G401 (cell line): ENCODE measurements around the gene TVP23A. TPM values are rescaled to one million over a fixed set of nuclear protein-coding genes. Genes with fewer than 3 reads are reported as not detected.
A peak's percentile ranks its signal among the peaks of the same experiment; 100 is the strongest.
"Not testable (repeated sequence)": the region's sequence is repeated elsewhere in the genome, so short reads cannot be mapped to it uniquely, and the experiment has no call there.

Experiments used
- DNase-seq: peaks from one replicate; pipeline ENCODE4 v3.0.0-alpha.2; 2015; ENCODE audit warnings: low spot score
- in situ Hi-C: cut with HindIII; loops from 2 replicates; pipeline ENCODE4 v1.10.0; 2016; ENCODE audit warnings: low sequenced_read_pairs, mixed read lengths
- total RNA-seq: library from RNA; depleted of rRNA; stranded (reverse); fragments of >200 nt; shearing (Covaris generic); gene quantifications from 2 replicates; pipeline ENCODE4 v1.2.3, GENCODE V29; 2014

The TVP23A gene
- total RNA-seq, 1 experiment from 2014 or later, result not detected

DNA sequence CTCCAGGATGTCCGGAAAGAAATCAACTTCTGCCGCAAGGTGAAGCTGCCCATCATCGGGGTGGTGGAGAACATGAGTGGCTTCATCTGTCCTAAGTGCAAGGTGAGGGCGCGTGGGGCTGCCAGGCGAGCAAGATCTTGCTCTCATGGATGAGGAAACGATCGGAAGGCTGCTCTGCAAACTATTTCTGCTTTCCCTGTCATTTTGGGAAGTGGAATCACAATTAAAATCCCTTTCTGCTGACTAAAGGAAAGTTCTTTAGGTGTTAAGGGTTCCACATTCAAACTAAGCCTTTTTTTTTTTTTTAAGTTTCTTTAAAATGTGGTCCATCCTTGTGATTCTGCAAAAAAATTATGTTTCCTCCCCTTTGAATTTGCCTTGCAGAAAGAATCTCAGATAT, 57.2 kb downstream of the TVP23A start:
- in situ Hi-C loops, result no loop called here
- DNase-seq, result no peak

DNA sequence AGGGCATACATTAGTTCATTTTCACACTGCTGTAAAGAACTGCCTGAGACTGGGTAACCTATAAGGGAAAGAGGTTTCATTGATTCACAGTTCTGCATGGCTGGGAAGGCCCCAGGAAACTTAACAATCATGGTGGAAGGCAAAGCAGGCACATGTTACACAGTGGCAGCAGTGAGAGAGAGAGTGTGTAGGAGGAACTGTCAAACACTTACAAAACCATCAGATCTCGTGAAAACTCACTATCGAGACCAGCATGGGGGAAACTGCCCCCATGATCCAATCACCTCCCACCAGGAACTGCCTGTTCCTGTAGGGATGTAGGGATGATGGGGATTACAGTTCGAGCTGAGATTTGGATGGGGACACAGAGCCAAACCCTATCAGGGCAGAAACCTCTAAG, 57.7 kb downstream of the TVP23A start:
- in situ Hi-C loops, result no loop called here
- no peak for DNase-seq

DNA sequence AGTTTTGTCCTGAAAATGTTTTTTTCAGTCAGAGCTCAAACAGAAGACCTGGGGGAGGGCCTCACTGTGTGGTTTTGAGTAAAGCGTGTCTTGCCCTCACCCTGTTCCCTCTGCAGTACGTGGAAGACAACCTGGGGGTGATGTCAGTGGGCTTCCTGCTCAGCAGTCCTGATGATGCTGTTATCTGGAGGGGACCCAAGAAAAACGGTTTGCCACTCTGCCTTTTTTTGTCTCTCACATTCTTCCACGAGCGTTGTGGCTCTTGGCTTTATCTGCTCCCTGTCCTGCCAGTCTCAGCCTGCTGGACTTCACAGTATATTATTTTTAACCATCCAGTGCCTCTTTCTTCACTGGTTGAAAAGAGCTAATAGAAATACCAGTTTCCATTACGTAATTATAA, 62.0 kb downstream of the TVP23A start:
- DNase-seq, result no peak
- in situ Hi-C loops, result no loop called here

DNA sequence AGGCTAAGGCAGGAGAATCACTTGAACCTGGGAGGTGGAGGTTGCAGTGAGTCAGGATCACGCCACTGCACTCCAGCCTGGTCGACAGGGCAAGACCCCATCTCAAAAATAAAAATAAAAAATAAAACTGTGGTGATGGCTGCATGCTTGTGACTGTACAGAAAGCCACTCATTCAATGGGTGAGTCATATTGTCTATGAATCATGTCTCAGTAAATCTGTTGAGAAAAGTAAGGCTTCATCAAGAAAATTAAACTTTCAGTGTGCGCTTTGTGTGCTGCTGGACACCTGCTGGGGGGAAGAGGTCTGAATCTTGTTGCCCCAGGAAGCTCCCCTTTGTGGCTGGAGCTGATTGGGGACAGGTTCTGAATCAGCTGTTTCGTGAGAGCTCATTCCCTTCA, 63.7 kb downstream of the TVP23A start:
- DNase-seq, result no peak
- in situ Hi-C loops, result no loop called here

DNA sequence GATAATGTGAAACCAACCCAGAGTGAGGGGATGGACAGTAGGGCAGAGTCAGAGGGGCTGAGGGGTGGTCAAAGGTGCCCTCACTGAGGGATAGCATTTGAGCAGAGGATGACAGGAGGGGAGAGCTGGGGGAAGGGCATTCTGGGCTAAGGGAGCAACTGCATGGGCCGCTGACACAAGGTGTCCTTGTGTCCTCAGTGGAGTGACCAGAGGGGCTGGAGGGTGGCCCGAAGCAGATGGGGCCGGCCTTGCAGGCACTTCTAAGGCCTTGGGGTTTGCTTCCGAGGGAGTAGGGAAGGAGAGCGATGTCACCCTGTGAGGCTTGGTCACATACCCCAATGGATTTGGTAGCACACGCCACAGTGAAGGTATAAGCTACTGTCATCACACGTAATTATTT, 64.9 kb downstream of the TVP23A start:
- in situ Hi-C loops, result no loop called here
- DNase-seq, result no peak

DNA sequence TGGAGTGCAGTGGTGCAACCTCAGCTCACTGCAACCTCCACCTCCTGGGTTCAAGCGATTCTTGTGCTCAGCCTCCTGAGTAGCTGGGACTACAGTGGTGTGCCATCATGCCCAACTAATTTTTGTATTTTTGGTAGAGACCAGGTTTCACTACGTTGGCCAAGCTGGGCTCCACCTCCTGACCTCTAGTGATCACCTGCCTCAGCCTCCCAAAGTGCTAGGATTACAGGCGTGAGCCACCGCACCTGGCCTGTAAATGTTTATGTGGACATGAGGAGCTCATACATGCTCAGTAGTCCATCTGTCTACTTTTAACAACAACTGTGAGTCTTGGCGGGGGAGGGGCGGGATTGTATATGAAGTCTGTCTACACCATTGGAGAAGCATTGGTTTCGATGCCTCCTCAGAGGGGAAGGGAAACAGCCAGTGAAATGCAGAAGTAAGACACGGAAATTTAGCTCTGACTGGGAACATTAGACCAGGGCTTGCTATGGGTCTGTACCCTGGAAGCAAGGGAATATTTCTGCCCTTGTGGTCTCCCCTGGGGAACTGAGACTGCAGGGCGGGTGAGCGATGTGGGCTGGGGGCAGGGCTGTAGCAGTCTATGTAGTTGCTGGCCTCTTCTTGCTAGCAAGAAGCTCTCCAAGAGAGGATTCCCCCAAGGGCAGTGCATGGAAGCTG, 65.6 kb downstream of the TVP23A start:
- in situ Hi-C loops, result no loop called here
- no peak for DNase-seq

DNA sequence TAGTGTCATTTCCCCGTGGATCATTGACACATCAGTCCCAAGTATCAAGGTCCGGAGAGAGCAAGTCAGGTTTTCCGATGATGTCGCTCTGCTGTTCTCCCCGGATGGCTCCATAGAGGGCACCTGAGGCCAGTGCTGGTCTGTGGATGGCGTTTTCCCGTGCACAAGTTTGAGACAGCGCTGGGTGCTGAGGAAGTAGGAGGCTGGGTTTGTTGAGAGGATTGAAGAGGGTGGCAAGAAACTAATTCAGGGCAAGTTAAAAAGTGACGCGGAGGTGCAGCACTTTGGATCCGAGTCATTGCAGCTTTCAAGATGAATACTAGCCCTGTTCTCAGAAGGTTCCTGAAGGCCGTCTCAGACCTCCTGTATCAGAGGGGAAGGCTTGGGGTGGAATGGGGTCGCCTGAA, 67.3 kb downstream of the TVP23A start:
- DNase-seq, result peak; percentile 53
- in situ Hi-C loops, result no loop called here

DNA sequence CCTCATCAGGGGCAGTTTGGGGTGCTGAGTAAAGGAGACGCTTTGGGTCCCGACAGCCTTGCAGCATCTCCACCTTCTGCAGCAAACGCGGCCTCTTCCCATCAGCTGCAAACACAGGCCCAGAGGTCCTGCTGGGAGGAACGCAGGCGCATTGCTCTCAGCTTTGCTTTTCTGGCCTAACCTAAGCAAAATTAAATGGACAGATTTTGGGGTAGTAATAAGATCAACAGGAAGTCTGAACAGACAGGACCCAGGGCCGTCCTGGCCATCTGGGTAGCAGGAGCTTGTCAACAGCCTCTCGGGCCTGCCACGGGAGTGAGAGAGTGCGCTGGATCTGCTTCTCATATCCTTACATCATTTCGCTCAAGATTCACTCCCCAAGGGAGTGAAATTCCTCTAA, 67.8 kb downstream of the TVP23A start:
- in situ Hi-C loops, result no loop called here
- DNase-seq, result peak; percentile 85

DNA sequence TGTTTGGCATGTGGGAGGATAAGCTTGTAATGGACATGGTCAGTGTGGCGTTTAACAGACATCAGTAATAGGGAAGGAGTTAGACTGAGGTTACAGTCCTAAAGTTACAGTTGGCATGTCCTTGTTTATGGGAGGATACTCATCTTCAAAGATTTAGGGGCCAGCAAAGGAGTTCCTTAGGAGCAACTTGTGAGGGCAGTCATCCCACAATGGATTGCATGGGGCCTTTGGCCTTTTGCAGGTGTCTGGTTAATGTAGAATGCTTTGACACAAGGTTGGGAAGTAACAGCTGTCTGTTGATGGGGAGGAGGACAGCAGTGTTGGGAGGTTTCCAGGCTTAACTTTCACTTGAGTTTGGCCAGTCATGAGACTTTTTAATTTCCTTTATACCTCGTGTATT, 72.8 kb downstream of the TVP23A start:
- in situ Hi-C loops, result no loop called here
- DNase-seq, result no peak

DNA sequence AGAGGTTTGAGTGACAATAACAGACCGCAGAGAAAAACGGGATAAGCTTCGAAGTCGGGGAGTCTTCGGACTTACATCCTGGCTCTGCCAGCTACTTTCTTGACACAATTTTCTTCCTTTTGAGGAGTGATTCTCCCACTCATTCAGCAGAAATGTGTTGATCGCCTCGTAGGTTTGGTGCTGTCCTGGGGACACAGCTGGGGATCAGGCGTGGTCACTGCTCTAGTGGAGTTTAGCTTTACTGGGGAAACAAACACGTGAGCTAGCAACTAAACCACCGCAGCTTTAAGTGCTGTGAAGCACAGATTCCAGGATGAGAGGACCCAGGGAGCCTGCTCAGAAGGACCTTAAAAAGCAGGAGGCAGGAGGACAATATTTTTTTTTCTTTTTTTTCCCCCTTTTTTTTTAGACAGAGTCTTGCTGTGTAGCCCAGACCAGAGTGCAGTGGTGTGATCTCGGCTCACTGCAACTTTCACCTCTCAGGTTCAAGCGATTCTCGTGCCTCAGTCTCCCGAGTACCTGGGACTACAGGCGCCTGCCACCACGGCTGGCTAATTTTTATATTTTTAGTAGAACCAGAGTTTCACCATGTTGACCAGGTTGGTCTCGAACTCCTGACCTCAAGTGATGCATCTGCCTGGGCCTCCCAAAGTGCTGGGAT, 74.1 kb downstream of the TVP23A start:
- in situ Hi-C loops, result no loop called here
- no peak for DNase-seq

DNA sequence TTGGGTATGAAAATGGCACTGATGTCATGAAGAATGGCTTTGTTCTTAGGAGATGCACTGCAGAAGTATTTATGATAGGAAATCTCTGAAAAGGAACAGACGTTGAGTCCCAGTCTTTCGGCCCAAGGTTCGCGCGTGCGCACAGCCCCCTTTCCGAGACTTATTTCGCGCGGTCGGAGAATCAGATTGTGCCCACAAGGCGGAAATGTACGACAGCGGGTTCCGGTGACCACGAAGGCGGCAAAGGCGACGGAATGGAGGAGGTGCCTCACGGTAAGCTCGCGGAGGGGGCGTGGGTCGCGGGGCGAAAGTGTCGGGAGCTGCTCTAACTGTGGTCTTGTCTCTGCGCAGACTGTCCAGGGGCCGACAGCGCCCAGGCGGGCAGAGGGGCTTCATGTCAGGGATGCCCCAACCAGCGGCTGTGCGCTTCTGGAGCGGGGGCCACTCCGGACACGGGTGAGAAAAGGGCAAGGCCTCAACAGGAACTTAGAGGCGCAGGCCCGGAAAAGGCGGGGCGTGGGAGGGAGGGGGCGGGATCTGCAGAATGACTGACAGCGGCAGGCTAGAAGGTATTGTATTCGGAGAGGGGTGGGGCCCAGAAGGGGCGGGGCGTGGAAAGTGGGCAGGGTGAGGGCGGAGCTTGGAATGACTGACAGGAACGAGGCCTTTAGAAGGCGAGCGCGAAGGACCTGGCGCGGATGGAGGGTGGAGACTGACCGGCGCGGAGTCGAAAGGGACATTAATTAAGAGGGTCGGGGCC, 74.8 kb downstream of the TVP23A start, which contains the start of gene NUBP1:
Gene NUBP1 (plus strand): TSS at position 233 of the 760 bp plus-strand sequence. CDS start 22 bp downstream, at position 255.
- peak; percentile 99 for DNase-seq

DNA sequence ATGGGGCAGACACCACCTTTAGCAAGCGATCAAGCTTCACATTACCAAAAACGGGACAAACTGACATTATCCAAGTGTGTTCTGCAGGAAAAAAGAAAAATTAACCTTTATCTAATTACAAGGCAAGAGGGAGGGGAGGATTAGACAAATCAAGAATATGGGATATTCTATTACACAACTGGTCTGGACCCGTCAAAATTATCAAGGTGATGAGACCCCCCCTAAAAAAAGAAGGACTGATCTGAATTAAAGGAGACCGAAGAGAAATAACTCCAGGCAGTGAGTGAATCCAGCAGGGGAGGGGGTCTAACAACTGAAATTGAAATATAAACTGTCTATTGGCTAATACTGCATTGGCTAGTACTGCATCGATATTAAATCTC, 75.4 kb downstream of the TVP23A start:
- in situ Hi-C loops, result no loop called here
- DNase-seq, result no peak

More for the DNA sequence above, 74.8 kb downstream of the TVP23A start, which contains the start of gene NUBP1:
- in situ Hi-C loops, result no loop called here

DNA sequence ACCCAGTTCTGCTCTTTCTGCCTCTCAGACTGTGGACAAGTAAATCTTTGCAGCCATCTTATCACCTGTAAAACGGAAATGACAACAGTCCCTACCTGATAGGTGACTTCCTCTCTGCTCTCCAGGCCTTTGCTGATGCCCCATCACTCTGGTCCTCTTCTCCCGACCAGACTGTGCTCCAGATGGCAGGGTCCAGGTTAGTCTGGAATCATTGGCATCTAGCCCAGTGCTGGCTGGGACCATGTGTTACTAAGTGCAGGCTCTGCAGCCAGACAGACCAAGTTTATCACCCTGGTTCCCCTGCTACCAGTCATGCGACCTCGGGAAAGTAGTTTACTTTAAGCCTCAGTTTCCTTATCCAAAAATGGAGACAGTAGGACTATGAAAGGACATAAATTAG, 76.8 kb downstream of the TVP23A start:
- peak; percentile 96 for DNase-seq
- in situ Hi-C loops, result no loop called here

DNA sequence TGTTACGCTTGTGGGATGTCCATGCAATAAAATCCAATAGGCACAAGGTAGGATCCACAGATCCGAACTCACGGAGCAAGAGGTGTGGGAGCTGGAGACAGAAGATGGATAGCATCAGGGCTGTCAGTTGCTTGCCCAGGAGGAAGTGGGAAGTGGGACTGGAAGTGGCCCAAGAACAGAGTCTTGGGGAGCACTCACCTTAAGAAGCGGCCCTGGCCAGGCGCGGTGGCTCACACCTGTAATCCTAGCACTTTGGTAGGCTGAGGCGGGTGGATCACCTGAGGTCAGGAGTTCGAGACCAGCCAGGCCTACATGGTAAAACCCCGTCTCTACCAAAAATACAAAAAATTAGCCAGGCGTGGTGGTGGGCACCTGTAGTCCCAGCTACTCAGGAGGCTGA, 77.3 kb downstream of the TVP23A start:
- DNase-seq, in situ Hi-C loops: not testable (repeated sequence)

DNA sequence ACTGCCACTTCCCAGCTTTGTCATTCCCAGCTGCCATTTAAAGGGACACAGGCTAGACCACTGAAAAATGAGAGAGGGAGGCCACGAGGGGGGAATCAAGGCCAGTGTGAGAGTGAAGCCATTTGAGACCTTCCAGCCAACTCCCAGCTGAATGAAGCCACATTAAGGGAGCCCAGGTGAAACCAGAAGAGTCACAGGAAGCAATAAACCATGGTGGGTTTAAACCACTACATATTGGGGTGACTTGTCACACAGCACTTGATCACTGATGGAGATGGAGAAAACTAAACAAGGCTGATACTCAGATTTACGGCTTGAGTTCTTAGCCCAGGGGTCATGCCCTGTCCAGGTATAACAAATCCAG, 77.8 kb downstream of the TVP23A start:
- no peak for DNase-seq
- in situ Hi-C loops, result no loop called here

DNA sequence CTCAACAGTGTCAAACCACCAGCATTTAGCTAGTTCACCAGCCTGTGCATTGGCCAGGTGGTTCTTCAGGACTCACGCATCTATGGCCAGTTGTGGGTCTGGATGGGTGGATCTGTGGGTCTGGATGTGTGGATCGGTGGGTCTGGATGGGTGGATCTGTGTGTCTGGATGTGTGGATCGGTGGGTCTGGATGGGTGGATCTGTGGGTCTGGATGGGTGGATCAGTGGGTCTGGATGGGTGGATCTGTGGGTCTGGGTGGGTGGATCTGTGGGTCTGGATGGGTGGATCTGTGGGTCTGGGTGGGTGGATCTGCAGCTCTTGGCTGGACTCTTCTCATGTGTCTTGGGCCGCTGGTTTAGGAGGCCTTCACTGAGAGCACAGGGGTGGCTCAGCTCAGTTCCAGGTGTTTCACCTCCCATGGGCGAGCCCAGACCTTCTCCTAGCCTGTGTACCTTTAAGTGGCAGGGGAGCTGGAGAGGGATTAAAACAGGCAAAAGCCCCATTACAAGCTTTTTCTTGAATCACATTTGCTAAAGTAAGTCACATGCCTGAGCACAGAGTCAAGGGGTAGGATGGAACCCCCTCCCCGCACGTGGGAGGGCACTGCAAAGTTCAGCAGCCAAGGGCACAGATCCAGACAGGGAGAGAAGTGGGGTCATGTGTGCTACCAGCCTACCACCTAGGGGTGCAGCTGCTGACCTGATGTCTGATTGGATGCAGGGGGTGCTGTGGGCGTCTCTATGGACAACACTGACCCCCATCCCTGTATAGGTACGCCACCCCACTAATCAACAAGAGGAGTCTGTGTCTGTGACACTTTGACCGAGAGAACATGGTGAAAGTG, 78.4 kb downstream of the TVP23A start:
- in situ Hi-C loops, result no loop called here
- no peak for DNase-seq

DNA sequence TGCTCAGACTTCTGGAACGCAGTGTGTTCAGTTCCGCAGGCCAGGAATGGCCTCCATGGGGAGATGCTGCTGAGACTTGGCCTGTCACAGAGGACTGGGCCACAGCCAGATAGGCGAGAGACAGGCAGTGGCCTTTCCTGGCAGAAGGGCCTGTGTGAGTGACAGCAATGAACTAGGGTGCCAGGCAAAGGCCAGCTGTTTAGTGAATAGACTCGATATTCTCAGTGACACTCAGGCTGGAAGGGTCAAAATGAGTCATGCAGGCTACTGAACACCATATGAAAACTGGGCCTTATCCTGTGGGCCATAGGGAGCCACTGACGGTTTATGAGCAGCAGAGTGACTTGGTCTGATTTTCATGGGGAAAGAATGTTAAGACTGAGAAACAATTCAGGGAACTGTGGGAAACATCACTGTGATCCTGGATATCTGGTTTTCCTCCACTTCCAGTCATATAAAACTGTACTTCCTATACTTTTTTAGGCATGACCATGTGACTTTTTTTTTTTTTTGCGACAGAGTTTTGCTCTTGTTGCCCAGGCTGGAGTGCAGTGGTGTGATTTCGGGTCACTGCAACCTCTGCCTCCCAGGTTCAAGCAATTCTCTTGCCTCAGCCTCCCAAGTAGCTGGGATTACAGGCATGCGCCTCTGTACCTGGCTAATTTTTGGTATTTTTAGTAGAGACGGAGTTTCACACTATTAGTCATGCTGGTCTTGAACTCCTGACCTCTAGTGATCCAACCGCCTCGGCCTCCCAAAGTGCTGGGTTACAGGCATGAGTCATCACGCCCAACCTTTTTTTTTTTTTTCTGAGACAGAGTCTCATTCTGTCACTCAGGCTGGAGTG, 80.1 kb downstream of the TVP23A start:
- in situ Hi-C loops, result no loop called here
- DNase-seq, result peak; percentile 87

DNA sequence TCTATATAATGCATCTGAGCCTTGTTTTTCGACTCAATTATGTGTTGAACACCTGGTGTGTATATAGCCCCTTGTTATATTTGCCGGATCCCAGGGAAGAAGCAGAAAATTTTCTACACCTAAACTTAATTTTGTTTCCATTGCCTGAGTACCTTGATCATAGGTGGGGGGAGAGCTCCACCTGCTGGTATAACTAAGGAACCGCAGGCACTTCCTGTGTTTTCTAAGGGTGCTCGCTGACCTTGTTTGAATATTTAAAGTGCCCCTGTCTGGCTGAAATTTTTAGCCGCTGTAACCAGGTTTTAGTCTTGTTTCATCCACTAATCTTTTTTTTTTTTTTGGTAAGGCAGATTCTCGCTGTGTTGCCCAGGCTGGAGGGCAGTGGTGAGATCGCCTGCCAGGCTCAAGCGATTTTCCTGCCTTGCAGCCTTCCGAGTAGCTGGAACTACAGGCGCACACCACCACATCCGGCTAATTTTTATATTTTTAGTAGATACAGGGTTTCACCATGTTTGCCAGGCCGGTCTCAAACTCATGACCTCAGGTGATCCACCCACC, 81.4 kb downstream of the TVP23A start:
- DNase-seq, result peak; percentile 81
- in situ Hi-C loops, result no loop called here
